Activated T-cell treated with anti-CD3 and anti-CD28 coated beads, Interleukin-2, amount 50 U/mL, for 48 hours (primary cell): ENCODE measurements around the gene FBL.
"Not testable (repeated sequence)": the region's sequence is repeated elsewhere in the genome, so short reads cannot be mapped to it uniquely, and the experiment has no call there.

ENCODE experiments used
- DNase-seq, 2 experiments: peaks; one replicate each; pipeline ENCODE4 v3.0.0-alpha.2; 2020

FBL gene

DNA sequence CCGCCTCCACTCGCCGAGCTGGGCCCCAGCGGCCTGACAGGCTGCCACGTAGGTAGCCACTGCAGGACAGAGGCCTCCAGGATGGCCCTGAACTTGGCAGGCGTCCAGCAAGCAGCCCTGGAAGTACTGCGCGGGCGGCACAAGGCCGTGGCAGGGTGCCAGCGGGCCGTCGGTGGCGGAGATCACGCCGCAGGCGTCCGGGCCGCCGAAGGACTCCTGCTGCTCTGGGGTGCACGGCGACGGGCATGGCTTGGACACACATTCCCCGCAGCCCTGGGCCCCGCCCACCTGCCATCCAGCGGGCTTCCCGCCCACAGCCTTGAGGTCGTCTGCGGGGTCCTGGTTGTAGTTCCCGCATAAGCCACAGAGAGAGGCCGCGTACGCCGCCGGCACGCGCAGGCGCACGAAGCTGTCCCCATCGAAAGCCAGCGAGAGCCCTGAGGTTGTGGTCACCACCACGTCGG is 29.3 kb upstream of the FBL start:
- DNase-seq, result not testable (repeated sequence)

DNA sequence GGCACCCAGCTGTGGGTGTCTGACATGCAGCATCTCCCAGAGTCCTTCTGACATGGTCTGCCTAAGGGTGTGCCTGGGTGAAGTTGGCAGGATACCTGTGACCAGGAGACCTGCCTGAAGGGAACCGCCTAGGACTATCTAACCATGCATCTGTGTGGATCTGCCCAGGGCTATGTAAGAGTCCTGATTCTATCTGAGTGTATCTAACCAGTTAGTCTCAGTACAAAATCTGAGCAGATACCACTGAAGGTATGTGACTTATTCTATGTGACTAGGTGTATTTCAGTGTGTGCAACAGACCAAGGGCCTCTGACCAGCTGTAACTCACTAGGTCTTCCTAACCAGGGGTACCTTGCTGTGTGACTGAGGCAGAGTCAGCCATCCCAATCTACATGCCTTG is 28.2 kb upstream of the FBL start:
- no peak for DNase-seq

DNA sequence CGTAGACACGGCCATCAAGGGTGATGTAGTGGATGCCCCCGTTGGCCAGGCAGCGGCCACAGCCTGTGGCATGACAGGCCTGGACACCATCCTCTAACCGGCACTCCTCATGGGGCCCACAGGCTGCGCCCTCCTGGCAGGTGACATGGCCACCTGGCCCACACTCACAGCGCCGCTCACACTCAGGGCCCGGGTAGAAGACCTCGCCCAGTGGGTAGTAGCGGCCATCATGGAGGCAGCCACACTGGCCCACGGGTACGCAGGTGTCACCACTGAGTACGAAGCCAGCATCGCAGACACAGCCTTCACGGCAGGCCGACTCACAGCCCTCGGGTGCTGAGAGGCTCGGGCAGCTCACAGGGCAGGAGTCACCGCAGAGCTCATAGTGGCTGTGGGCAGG is 27.2 kb upstream of the FBL start:
- DNase-seq, result no peak

DNA sequence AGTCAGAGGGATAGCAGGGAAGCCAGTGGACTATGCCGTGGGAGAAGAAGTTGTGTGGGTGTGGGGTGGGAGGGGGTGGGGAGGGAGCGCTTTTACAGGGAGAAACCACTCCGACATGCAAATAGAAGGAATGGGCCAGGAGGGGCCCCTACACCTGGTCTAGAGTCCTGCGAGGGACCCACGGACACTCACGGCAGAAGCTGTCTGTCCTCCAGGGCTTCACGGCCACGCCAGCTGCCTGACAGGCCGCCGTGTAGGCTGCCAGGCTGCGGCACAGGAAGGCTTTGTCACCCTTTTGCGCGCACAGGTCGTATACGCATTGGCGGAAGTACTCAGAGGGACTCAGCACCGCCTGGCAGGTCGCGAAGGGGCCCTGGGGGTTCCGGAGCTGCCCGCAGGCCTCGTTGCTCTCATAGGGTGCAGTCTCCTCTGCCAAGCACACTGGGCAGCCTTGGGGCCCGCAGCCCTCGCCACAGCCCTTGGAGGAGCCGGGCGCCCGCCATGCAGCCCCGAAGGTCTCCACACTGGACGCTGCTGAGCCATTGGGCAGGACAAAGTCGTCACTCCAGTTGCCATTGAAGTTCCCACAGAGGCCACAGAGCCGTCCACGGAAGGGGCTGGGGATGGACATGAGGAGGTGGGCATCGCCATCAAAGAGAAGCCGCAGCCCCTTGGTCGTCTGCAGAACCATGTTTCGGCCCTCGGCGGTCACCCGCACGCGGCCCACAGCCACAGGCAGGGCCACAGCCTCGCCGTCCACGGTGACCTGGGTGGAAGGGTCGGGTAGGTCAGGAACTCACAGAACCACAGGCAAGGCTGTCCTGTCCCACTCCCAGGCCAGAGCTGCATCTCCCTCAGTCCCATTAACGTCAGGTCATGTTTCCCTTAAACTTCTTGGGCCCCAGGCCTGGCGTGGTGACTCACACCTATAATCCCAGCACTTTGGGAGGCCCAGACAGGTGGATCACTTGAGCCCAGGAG is 26.0 kb upstream of the FBL start:
- DNase-seq, result no peak

DNA sequence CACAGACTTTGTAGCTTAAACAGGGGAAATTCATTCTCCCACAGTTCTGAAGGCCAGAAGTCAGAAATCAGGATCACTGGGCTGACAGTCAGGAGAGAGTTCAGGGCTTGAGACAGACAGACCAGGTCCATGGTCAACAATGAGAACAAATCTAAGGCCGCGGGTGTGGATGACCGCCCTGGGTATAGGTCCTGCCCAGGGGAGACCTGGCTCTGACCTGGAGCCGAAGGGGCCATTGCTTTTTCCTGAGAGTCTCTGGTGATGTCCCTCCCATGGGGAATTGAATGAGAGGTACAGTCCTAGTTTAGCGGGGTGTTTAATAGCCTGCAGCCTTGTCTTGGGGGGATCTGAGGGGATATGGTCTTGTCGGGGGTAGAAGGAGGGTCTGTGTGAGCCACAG is 25.2 kb upstream of the FBL start:
- no peak for DNase-seq

DNA sequence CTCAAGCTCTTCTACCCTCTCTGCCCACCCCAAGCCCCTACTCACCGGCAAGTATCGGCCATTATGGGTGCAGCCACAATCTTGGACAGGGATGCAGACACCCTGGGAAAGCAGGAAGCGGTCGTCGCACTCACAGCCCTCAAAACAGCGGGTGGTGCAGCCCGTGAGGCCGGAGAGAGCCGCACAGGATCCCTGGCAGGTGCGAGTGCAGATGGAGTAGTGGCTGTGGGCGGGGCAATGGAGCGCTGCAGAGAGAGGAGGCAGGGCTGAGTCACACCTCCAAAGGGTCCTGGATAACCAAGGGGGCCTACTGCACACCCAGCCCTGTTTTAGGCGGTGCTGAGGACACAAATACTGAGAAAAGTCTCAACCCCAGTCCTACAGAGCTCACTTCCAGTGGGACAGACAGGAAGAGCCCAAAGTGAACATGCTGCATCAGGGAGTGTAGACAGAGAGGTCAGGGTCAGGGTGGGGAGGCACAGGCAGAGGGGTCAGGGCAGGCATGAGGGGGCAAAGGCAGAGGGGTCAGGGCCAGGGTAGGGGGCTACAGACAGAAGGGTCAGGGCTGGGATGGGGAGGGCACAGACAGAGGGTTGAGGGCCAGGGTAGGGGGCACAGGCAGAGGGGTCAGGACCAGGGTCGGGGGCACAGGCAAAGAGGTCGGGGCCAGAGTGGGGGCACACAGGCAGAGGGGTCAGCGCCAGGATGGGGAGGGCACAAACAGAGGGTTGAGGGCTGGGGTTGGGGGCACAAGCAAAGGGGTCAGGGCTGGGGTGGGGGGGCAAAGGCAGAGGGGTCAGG is 24.2 kb upstream of the FBL start:
- DNase-seq, result no peak

DNA sequence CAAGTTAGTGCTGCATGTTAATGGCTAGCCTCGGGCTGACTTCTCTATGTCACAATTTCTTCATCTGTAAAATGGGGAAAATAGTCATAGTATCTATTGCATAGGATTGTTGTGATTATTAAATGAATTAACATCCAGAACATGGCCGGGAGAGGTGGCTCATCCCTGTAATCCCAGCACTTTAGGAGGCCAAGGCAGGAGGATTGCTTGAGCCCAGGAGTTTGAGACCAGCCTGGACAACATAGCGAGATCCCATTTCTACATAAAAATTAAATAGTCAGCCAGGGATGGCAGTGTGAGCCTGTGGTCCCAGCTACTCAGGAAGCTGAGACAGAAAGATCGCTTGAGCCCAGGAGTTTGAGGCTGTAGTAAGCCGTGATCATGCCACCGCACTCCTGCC is 21.8 kb upstream of the FBL start:
- DNase-seq, result no peak

DNA sequence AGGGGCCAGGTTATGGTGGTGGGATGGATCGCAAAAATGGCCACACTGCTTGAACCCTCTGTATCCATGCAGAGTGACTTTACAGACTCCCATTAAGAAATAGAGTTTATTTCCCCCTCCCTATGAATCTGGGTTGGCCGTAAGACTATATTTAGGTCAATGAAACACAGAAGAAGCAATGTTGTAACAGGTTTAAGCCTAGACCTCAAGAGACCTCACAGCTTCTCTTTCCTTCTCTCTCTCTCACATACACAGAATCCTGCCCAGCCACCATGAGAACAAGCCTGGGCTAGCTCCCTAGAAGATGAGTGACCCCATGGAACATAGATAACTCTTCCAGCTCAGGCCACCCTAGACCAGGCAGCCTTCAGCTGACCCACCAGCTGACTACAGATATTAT is 21.0 kb upstream of the FBL start:
- DNase-seq, result no peak

DNA sequence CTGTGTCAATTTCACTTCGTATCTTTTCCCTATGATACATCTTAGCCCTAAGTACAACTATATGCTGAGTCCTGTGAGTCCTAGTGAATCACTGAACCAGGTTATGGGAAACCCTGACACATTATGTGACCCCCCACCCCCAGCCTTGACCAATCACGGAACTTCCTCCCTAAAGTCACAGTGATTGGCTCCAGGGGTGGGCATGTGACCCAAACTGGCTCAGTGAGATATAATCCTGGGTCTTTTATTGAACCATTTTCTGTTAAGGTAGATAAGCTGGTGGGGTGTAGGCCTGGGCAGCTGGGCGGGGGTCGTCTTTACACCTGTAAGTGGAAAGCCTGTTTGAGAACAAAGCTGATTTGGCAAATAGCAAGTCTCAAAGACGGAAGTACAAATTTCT is 19.8 kb upstream of the FBL start:
- no peak for DNase-seq

DNA sequence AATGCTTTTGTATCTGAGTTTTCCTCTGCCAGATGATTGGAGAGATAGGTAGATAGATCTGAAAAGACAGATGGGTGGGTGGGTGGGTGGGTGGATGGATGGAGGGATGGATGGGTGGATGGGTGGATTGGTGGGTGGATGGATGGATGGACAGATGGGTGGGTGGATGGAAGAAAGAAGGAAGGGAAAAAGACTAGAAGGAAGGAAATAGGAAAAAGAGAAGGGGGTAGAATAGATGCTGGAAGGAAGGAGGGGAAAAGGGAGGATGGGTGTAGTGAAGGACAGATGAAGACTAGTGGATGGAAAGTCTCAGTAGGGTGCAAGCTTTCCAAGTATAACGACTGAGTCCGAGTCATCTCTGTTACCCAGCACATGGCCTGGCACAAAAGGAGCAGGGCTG is 19.0 kb upstream of the FBL start:
- no peak for DNase-seq

DNA sequence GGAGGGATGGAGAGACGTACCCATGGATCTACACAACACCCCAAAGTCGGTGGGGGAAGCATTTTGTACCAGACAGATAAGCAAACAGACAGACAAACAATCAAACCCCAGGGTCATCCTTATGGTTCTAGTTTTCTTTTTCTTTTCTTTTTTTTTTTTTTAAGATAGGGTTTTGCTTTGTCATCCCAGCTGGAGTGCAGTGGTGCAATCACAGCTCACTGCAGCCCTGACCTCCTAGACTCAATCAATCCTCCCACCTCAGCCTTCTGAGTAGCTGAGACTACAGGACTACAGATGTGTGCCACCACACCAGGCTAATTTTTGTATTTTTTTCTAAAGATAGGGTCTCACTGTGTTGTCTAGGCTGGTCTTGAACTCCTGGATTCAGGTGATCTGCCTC is 17.9 kb upstream of the FBL start:
- no peak for DNase-seq

DNA sequence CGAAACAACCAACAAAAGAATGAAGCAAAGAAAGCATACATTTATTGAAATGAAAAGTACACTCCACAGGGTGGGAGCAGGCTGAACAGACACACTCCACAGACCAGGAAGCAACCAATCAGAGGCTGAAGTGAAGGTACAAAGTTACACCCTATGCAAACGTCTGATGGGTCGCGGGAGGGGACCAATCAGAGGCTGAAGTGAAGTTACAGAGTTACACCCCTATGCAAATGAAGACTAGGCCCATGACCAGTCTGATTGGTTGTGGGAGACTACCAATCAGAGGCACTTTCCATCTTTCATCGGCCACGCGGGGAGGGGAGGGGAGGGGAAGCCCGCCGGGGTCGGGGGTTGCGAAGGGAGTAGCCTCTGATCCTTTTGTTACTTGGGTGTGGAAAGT is 12.4 kb upstream of the FBL start:
- no peak for DNase-seq

DNA sequence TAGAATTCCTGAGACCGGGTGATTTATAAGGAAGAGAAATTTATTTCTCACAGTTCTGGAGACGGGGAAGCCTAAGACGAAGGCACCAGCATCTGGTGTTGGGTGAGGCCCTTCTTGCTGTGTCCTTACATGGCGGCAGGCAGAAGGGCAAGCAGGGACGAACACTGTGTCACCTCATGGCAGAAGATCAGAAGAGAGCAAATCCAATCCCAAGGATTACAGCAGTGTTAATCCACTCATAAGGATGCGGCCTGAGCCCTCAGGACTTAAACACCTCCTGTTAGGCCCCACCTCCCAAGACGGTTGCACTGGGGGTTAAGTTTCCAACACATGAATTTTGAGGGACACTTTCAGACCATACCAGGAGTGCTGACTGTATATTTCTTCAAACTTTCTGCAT is 6.7 kb upstream of the FBL start:
- DNase-seq, result no peak

DNA sequence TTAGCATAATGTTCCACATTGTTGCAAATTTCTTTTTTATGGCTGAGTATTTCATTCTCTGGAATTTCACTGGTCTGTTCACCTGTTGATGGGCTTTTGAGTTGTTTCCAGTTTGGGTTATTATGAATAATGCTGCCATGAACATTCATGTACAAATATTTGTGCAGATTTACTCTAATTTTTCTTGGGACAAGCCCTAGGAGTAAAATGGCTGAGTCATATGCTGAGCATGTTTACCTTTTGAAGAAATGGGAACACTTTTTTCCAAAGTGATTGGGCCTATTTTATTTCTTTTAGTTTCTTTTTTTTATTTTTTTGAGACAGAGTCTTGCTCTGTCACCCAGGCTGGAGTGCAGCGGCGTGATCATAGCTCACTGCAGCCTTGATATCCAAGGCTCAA is 4.7 kb upstream of the FBL start:
- no peak for DNase-seq

DNA sequence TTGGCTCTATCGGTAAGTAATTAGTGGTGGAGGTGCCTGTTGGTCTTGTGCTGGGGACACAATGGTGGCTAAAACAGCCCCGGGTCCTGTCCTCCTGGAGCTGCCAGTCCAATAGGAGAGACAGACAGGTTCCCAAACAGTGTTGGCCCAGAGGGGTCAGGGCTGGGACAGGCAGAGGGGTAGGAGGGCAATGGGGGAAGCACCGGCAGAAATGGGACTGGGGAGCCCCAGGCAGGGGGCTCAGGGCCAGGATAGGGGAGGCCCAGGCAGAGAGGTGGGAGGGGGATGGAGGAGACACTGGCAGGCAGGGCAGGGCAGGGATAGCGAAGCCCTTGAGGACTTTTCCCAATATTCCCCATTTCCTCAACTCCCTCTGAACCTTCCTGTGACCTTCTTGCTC is 2.2 kb upstream of the FBL start:
- no peak for DNase-seq

DNA sequence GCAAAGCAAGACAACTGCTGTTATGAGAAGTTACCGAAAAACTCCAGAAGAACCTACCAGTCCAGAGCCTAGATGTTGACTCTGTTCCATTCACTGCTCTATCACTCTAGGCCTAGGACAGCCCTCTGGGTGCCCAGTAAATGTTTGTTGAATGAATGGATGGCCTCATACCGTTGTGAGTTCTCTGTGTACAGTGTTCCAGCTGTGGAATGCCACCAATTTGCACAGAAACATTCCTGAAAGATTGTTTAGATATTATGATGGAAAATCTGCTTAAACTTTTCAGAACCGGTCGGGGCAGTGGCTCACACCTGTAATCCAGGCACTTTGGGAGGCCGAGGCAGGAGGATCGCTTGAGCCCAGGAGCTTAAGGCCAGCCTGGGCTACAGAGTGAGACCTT is 1.3 kb upstream of the FBL start:
- DNase-seq, result no peak

DNA sequence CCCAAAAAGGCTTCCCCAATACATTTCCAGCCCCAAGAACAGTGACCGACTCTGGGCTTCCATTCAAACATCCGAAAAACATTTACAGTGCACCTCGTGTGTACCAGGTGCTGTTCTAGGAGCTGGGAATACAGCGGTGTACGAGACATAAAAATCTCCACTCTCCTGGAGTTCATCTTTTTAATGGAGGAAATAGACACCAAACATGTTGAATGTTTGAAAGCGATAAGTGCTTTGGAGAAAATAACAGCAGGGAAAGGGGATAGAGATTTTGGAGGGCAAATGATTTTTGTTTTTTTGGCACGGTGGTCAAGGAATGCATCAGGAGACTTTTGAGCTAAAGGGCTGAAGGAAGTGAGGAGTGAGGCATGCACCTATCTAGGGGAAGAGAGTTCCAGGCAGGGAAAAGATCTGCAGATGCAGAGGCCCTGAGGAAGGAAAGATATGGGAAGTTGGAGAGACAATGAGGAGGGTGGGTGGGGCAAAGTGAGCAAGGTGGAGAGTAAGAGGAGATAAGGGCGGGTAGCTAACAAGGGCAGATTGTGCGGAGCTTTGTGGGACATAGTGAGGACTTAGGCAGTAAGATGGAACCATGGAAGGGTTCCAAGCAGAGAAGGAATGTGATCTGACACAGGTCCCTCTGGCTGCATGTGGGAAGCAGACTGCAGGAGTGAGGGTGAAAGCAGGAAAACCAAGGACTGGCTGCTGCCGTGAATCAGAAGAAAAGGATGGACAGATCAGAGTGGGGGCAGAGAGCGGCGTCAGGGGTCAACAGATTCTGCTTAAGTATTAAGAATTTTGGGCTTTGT is 703 bp upstream of the FBL start:
- no peak for DNase-seq

DNA sequence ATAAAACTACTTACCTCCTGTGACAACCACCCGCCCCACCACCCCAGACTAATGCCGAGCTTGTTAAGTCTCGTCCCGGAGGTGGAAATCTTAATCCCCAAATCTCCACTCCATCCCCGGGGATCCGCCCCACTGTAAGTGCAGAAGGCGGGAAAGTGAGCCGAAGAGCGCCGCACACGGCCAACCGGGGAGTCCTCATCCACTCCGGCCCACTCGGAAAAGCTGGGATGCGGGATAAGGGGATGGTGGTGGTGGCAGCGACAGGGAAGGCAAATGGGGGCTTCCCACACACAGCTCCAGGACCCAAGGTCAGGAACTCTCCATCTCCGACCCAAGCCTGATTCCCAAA is 621 bp downstream of the FBL start:
- peak; percentile 37 to 41 for DNase-seq

DNA sequence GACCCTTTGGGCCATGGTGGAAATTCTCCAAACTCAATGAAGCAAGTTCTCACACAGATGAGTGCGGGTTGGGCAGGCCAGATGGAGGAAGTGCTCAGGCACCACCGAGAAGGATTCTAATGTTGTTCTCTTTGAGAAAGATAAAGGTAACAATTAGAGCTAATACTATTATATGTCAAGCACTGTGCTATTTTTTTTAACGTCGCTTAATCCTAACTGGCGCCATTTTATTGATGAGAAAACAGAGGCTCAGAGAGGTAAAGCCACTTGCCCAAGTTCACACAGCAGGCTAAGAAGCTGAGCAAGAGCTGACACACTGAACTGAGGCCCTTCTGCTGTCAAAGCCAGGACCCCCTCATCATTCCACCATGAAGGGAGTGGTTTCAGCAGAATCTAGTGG is 1.0 kb downstream of the FBL start:
- no peak for DNase-seq

DNA sequence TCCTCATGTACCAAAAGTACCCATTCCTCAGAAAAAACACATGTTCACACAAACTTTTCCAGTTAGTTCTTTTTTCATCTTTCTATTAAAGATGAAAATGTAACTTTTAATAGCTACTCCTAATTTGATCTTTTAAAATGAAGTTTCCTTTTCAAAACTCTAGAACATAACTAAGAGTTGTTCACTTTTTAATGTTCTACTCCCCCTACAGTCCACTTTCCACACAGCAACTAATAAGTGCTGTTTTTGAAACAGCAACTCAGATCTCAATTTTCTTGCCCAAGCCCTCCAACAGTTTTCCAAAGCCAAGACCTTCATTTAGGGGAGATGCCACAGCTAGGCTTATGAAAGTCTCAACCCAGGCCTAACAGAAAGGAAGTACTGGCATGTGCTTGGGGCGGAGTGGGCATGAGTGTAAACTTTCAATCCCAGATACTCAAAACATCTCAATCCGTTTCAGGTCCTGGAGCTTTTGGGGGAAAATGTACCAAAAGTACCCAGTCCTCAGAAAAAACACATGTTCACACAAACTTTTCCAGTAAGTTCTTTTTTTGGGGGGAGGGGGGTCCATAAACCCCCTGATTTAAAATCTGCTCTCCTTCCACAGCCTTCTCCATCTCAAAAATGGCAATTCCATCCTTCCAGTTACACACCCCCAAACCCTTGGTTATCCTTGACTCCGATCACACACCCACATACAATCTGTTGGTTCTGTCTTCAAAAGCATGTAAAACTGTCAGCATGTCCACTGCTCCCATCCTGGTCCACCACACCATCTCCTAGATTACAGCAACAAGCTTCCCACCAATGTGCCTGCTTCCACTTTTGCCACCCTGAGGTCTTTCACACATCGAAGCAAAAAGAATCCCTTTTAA is 2.0 kb downstream of the FBL start:
- DNase-seq, result no peak

DNA sequence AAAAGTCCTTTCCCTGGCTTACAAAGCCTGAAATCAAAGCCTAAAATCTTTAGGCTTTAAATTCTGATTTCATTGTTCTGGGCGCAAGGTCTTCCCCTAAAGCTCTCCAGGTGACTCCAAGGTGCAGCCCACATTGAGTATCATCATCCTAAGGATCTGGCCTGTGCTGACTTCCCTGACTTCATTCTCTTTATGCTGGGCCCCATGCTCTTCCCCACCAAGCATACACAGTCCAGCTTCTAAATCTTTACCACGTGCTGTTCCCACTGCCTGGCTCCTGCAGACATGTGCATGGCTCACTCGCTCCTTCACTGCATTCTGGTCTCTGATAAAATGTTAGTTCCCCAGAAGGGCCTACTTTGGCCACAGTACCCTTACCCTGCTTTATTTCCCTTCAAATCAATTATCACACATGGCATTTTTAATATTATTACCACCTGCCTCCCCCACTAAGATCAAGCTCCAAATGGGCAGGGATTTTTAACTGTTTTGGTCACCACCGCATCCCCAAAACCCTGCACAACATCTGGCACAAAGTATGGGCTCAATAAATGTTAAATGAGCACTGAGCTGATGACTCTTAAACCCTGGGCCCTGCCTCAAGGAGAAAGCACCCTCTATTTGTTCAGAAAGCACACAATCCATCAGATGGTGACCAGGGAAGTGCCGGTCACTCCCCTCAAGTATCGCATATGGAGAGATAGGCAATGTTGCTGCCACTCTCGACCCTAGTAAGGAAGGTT is 3.3 kb downstream of the FBL start:
- no peak for DNase-seq

DNA sequence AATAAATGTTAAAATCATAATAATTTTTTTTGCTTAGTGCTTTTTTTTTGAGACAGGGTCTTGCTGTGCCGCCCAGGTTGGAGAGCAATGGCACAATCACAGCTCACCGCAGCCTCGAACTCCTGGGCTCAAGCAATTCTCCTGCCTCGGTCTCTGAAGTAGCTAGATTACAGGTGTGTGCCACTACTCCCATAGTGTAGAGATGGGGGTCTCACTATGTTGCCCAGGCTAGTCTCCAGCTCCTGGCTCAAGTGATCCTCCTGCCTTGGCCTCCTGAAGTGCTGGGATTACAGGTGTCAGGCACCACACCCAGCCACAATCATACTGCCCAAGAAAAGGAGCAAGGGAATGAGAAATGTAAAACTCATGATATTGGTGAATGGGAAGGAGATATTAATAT is 5.1 kb downstream of the FBL start:
- no peak for DNase-seq
